ENCODE data around the gene KBTBD13.

Gene KBTBD13

DNA sequence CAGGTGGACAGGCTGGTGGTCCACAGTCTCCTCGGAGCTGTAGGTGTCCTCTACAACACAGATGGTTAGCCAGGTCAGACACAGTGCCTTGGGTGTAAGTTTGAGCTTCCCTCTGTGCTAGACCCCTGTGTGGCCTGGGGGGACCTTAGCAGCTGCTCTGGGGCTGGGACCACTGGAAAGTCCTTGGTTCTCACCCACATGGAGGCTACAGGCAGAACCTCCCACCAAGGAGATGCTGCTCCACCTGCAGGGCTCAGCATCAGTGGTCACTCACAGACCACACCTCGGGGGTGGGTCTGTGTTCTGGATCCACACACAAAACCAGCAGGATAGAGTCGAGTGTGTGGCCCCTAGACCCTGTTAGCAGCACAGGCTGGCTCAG is 17.2 kb upstream of the KBTBD13 start:
- Histone ChIP-seq H3K4me2 (ENCODE audit: low read depth, low read length, poor library complexity, severe bottlenecking) (no peak overlapping the region), H3K79me2 (ENCODE audit: insufficient read depth, low read length) (no peaks in the 10 kb centered on the region), H3K9me3 (ENCODE audit: insufficient read depth, low read depth, low read length) (no peaks in the 10 kb centered on the region), H3K27me3 (ENCODE audit: insufficient read depth, low read length, poor library complexity, severe bottlenecking) (no peaks in the 10 kb centered on the region), H3K4me1 (ENCODE audit: insufficient read depth, low read length, poor library complexity, severe bottlenecking) (peaks cover 32% of the 10 kb centered on the region), H2AFZ (ENCODE audit: low read length) (no peak overlapping the region), H4K20me1 (ENCODE audit: insufficient read depth, low read length, poor library complexity, severe bottlenecking) (no peaks in the 10 kb centered on the region), H3F3A (ENCODE audit: low read depth) (peaks cover 4% of the 10 kb centered on the region; the same call in 1 of the 2 replicates), H3K36me3 (ENCODE audit: insufficient read depth, low read length) (no peaks in the 10 kb centered on the region), H3K9ac (ENCODE audit: low read depth, low read length, poor library complexity, severe bottlenecking) (no peak overlapping the region), H3K9me2 (replicated peaks; ENCODE audit: low read depth, low read length) (no peaks in the 10 kb centered on the region), H3K4me3 (ENCODE audit: low read length, poor library complexity, severe bottlenecking) (no peak overlapping the region)
- TF ChIP-seq, protein P1, sequence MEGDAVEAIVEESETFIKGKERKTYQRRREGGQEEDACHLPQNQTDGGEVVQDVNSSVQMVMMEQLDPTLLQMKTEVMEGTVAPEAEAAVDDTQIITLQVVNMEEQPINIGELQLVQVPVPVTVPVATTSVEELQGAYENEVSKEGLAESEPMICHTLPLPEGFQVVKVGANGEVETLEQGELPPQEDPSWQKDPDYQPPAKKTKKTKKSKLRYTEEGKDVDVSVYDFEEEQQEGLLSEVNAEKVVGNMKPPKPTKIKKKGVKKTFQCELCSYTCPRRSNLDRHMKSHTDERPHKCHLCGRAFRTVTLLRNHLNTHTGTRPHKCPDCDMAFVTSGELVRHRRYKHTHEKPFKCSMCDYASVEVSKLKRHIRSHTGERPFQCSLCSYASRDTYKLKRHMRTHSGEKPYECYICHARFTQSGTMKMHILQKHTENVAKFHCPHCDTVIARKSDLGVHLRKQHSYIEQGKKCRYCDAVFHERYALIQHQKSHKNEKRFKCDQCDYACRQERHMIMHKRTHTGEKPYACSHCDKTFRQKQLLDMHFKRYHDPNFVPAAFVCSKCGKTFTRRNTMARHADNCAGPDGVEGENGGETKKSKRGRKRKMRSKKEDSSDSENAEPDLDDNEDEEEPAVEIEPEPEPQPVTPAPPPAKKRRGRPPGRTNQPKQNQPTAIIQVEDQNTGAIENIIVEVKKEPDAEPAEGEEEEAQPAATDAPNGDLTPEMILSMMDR (conservative IDR thresholded peaks at IDR 0.05; ENCODE audit: low read length), result no peak
- no peak for TF ChIP-seq EZH2phosphoT487 (IDR thresholded peaks at IDR 0.05; ENCODE audit: borderline replicate concordance)

DNA sequence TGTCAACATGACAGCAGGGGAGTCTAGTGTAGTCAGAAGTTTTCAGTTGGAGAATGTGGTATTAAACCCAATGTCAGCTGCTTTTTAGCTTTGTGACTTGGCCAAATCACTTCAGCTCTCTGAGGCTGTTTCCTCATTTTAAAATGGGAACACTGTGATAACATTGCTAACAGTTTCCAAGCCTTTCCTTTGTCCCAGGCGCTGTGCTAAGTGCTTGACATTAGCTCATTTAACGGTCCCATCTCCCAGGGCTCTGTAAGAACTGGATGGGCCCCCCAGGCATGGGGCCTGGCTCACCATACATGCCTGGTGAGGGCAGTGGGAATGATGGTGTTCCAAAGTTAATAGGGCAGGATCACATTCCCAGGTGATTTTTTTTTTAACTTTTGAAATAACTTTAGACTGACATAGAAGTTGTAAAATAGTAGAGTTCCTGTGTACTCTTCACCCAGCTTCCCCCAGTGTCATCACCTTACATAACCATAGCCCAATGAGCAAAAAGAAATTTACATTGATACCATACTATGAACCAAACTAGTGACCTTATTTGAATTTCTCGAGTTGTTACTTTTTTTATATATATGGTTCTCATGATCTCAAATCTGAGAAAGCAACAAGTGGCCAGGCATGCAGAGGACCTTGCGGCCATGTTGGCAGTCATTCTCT is 16.5 kb upstream of the KBTBD13 start:
- Histone ChIP-seq H3K27me3 (ENCODE audit: insufficient read depth, low read length, poor library complexity, severe bottlenecking) (no peaks in the 10 kb centered on the region), H3K4me2 (ENCODE audit: low read depth, low read length, poor library complexity, severe bottlenecking) (no peak overlapping the region), H3K4me1 (ENCODE audit: insufficient read depth, low read length, poor library complexity, severe bottlenecking) (peaks cover 25% of the 10 kb centered on the region), H3F3A (ENCODE audit: low read depth) (peaks cover 4% of the 10 kb centered on the region; the same call in 1 of the 2 replicates), H4K20me1 (ENCODE audit: insufficient read depth, low read length, poor library complexity, severe bottlenecking) (no peaks in the 10 kb centered on the region), H3K9me3 (ENCODE audit: insufficient read depth, low read depth, low read length) (no peaks in the 10 kb centered on the region), H3K36me3 (ENCODE audit: insufficient read depth, low read length) (no peaks in the 10 kb centered on the region), H3K9me2 (replicated peaks; ENCODE audit: low read depth, low read length) (no peaks in the 10 kb centered on the region), H2AFZ (ENCODE audit: low read length) (no peak overlapping the region), H3K79me2 (ENCODE audit: insufficient read depth, low read length) (no peaks in the 10 kb centered on the region), H3K9ac (ENCODE audit: low read depth, low read length, poor library complexity, severe bottlenecking) (no peak overlapping the region), H3K4me3 (ENCODE audit: low read length, poor library complexity, severe bottlenecking) (no peak overlapping the region)
- TF ChIP-seq EZH2phosphoT487 (IDR thresholded peaks at IDR 0.05; ENCODE audit: borderline replicate concordance), result no peak
- TF ChIP-seq, protein P1 (conservative IDR thresholded peaks at IDR 0.05; ENCODE audit: low read length), result no peak

DNA sequence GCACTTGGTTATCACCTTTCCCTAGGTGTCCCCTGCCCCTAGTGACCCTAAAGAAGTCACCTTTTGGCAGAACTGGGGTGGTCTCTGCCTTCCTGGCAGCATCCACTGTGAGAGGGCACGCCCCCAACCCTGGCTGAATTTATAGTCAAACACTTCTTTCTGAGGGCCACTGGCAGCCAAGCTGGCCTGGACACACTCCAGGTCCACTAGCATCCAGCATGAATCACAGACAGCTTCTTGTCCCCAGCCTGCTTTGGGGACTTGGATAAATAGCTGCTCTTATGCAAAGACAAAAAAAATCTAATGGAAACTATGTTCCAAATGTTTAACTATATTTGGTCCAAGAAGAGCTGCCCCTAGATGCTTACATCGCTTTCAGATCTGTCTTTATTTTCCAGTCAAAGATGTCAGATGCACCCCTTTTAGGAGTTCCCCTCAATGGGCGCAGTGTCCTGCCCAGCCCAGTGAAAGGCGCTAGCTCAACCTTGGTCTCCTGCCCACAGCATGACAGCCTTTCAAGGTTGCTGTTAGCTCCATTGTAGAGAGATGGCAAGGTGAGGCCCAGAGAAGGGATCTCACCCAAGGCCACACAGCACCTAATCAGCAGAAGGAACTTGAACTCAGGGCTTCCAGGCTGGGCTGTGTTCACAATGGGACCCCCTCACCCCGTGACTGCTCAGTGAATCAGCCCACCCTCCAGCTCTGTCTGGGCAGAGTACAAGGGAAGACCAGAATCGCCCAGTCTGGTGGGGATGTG is 15.7 kb upstream of the KBTBD13 start:
- Histone ChIP-seq H2AFZ (ENCODE audit: low read length) (no peak overlapping the region), H3K4me1 (ENCODE audit: insufficient read depth, low read length, poor library complexity, severe bottlenecking) (peaks cover 17% of the 10 kb centered on the region), H3K36me3 (ENCODE audit: insufficient read depth, low read length) (no peaks in the 10 kb centered on the region)

More for the DNA sequence above, 15.7 kb upstream of the KBTBD13 start:
- H3K9me3 ChIP-seq (ENCODE audit: insufficient read depth, low read depth, low read length), result no peaks in the 10 kb centered on the region
- no peaks in the 10 kb centered on the region for H3K79me2 ChIP-seq (ENCODE audit: insufficient read depth, low read length)
- H3K4me3 ChIP-seq (ENCODE audit: low read length, poor library complexity, severe bottlenecking), result no peak overlapping the region
- no peaks in the 10 kb centered on the region for H4K20me1 ChIP-seq (ENCODE audit: insufficient read depth, low read length, poor library complexity, severe bottlenecking)
- no peak for TF ChIP-seq EZH2phosphoT487 (IDR thresholded peaks at IDR 0.05; ENCODE audit: borderline replicate concordance)
- TF ChIP-seq, protein P1 (conservative IDR thresholded peaks at IDR 0.05; ENCODE audit: low read length), result no peak
- H3K27me3 ChIP-seq (ENCODE audit: insufficient read depth, low read length, poor library complexity, severe bottlenecking), result no peaks in the 10 kb centered on the region
- no peaks in the 10 kb centered on the region for H3K9me2 ChIP-seq (replicated peaks; ENCODE audit: low read depth, low read length)
- no peak overlapping the region for H3K4me2 ChIP-seq (ENCODE audit: low read depth, low read length, poor library complexity, severe bottlenecking)
- peaks cover 2% of the 10 kb centered on the region; the same call in 1 of the 2 replicates for H3F3A ChIP-seq (ENCODE audit: low read depth)
- no peak overlapping the region for H3K9ac ChIP-seq (ENCODE audit: low read depth, low read length, poor library complexity, severe bottlenecking)
